AG09319 (cell line): ENCODE results near the gene SLX4IP.

Experiments used
- DNase-seq: peaks from one replicate; pipeline ENCODE4 v3.0.0-alpha.2; 2010; ENCODE audit warnings: low read depth; ENCODE audit errors: extremely low read depth
- CTCF ChIP-seq: IDR thresholded peaks from 2 replicates; pipeline ENCODE4 v1.5.1; 2011; ENCODE audit warnings: low read depth, mild to moderate bottlenecking, inconsistent platforms, low read length, moderate library complexity

The SLX4IP gene

DNA sequence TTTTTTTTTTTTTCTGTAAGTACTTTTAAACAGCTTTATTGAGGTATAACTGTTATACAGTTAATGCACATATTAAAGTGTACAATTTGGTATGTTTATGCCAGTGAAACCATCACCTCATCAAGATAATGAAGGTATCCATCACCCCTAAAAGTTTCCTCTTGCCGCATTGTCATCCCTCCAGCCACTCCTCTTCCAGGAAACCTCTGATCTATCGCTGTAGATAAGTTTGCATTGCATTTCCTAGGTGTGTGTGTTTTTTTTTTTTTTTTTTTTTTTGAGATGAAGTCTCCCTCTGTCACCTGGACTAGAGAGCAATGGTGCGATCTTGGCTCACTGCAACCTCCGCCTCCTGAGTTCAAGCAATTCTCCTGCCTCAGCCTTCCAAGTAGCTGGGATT, 3.1 kb downstream of the SLX4IP start:
- no peak for TF ChIP-seq CTCF
- DNase-seq = no peak

DNA sequence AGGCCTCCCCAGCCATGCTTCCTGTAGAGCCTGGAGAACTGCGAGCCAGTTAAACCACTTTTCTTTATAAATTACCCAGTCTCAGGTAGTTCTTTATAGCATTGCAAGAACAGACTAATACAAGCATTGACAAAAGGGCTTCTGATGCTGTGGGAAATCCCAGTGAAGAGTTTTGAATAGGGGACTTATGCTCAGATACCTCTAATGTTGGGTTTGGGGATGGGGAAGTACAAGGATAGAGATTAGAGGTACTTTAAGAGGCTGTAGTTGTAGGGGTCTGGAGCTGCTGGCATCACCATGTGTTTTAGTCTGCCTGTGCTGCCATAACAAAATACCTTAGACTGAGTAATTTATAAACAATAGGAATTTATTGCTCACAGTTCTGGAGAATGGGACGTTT, 8.8 kb downstream of the SLX4IP start:
- DNase-seq = no peak
- TF ChIP-seq CTCF = no peak

DNA sequence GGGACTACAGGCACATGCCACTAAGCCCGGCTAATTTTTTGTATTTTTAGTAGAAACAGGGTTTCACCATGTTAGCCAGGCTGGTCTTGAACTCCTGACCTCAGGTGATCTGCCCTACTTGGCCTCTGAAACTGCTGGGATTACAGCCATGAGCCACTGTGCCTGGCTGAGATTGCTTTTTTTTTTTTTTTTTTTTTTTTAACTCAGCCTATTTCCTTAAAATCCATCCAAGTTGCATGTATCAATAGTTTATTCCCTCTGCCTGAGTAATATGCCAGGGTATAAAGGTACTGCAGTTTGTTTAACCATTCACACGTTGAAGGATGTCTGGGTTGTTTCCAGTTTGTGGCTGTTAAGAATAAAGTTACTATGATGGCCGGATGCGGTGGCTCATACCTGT, 10.7 kb downstream of the SLX4IP start:
- no peak for DNase-seq
- no peak for TF ChIP-seq CTCF

GRCh38 chr20:10447028-10447427, 11.9 kb downstream of the SLX4IP start:
- peak; percentile 57 for DNase-seq

GRCh38 chr20:10448270-10449156, 13.4 kb downstream of the SLX4IP start:
- DNase-seq = no peak
- TF ChIP-seq CTCF = peak; percentile 7; the same call in 1 of the 2 replicates

More at GRCh38 chr20:10447028-10447427, 11.9 kb downstream of the SLX4IP start:
- peak; percentile 19 for TF ChIP-seq CTCF

DNA sequence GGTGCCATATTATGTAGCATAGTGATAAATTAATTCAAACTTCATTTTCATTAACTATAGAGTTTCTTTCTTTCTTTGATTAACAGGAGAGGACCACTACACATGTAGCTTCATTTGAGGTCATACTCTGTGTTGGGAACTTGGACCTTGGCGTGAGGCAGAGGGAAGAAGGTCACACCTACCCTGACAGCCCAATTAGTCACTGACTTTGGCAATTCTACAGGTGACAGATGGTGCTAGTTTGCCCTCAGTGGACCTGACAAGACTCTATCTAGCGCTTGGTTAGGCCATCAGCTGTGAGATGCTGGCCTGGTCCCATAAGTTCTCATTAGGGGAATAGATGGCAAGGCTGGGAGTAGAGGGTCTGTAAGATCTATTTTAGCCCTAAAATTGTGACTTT, 14.2 kb downstream of the SLX4IP start:
- no peak for DNase-seq
- no peak for TF ChIP-seq CTCF

DNA sequence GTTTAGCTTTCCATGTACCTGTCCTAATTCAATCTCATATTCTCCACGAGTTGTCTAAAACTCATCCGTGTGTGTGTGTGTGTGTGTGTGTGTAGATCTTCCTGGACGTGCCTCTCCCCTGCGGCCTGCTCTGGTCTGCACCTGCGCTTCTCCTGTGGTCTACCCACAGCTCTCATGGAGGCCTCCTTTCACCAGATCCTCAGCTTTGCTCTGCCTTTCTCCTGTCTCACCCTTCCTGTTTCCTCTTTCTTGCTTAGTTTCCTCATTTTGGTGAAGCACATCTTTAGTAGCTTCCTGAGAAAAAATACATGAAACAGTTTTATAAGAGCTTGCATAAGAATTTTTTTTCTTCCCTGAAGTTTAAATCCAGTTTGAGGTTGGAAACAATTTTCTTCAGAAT, 18.1 kb downstream of the SLX4IP start:
- no peak for TF ChIP-seq CTCF

More for the DNA sequence above, 18.1 kb downstream of the SLX4IP start:
- DNase-seq = no peak
